ENCODE results near the gene DIP2A.

- TF ChIP-seq, protein P1, sequence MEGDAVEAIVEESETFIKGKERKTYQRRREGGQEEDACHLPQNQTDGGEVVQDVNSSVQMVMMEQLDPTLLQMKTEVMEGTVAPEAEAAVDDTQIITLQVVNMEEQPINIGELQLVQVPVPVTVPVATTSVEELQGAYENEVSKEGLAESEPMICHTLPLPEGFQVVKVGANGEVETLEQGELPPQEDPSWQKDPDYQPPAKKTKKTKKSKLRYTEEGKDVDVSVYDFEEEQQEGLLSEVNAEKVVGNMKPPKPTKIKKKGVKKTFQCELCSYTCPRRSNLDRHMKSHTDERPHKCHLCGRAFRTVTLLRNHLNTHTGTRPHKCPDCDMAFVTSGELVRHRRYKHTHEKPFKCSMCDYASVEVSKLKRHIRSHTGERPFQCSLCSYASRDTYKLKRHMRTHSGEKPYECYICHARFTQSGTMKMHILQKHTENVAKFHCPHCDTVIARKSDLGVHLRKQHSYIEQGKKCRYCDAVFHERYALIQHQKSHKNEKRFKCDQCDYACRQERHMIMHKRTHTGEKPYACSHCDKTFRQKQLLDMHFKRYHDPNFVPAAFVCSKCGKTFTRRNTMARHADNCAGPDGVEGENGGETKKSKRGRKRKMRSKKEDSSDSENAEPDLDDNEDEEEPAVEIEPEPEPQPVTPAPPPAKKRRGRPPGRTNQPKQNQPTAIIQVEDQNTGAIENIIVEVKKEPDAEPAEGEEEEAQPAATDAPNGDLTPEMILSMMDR (conservative IDR thresholded peaks at IDR 0.05) = no peak
- TF ChIP-seq EZH2 (IDR thresholded peaks at IDR 0.05; ENCODE audit: low read depth) = no peak
Measured at GRCh38 chr21:46542588-46543124, 84.0 kb downstream of the DIP2A start.
